ENCODE data around the gene AUTS2.

Gene AUTS2

DNA sequence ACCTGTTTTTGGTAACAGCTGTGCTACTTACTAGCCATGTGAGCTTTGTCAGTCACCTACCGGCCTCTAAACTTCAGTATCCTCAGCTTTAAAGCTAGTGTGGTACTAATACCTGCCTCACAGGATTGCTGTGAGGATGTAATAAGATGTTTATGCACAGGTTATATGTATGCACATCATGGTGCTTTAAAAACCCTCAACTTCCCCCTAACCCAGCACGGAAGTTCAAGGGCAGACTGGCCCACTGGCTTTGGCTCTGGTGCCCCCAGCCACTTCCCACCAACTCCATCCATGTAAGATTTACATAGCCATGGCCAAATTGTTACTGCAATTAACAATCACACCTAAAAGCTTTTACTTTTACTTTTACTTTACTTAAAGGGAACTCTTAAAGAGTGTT lies 857.6 kb downstream of the AUTS2 start:
- H3K4me1 ChIP-seq: peaks cover 0 to 5% (median 0%) of the 10 kb centered on the region in 4 donors
- no peak overlapping the region for H3K27ac ChIP-seq
- no peaks in the 10 kb centered on the region for H3K27me3 ChIP-seq
- no peak for TF ChIP-seq CTCF (IDR thresholded peaks at IDR 0.05)
- no peak overlapping the region for H3K4me3 ChIP-seq
- intact Hi-C loops (cut with DNase I; ENCODE audit: low total_unique reads): no loop called here
- H3K36me3 ChIP-seq: no peaks in the 10 kb centered on the region
- H3K9me3 ChIP-seq: no peaks in the 10 kb centered on the region
- DNase-seq: no peak

- no peak overlapping the region for H3K4me3 ChIP-seq
- H3K36me3 ChIP-seq: no peaks in the 10 kb centered on the region
- no peaks in the 10 kb centered on the region for H3K9me3 ChIP-seq
- H3K4me1 ChIP-seq: peaks cover 0 to 5% (median 0%) of the 10 kb centered on the region in 4 donors
- H3K27me3 ChIP-seq: no peaks in the 10 kb centered on the region
- intact Hi-C loops (cut with DNase I; ENCODE audit: low total_unique reads): no loop called here
- no peak for DNase-seq
- no peak overlapping the region for H3K27ac ChIP-seq
- TF ChIP-seq CTCF (IDR thresholded peaks at IDR 0.05): no peak
These were observed 858.4 kb downstream of the AUTS2 start for GRCh38 chr7:70456719-70457118.

DNA sequence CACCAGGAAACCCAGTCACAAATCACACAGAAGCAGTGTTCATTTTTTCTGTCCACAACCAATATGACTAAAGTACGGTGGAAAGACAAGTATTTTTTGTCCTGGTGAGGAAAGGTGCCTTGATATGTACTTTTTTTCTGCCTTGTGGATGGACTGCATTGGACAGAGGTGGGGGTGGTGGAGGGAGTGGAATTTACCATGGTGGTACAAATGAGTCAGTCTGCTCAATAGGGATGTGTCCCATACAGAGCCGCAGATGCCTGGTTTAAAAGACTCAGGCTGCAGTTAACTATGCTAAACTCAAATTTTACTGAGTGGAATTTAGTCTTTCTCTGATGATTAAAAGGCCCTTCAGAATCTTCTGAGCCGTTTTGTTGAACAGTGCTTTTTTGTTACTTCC lies 859.2 kb downstream of the AUTS2 start:
- Histone ChIP-seq H3K9me3 (no peaks in the 10 kb centered on the region), H3K36me3 (no peaks in the 10 kb centered on the region), H3K27ac (no peak overlapping the region), H3K27me3 (no peaks in the 10 kb centered on the region), H3K4me1 (peaks cover 0 to 5% (median 0%) of the 10 kb centered on the region in 4 donors), H3K4me3 (no peak overlapping the region)
- no peak for DNase-seq
- intact Hi-C loops (cut with DNase I; ENCODE audit: low total_unique reads): no loop called here
- TF ChIP-seq CTCF (IDR thresholded peaks at IDR 0.05): no peak

DNA sequence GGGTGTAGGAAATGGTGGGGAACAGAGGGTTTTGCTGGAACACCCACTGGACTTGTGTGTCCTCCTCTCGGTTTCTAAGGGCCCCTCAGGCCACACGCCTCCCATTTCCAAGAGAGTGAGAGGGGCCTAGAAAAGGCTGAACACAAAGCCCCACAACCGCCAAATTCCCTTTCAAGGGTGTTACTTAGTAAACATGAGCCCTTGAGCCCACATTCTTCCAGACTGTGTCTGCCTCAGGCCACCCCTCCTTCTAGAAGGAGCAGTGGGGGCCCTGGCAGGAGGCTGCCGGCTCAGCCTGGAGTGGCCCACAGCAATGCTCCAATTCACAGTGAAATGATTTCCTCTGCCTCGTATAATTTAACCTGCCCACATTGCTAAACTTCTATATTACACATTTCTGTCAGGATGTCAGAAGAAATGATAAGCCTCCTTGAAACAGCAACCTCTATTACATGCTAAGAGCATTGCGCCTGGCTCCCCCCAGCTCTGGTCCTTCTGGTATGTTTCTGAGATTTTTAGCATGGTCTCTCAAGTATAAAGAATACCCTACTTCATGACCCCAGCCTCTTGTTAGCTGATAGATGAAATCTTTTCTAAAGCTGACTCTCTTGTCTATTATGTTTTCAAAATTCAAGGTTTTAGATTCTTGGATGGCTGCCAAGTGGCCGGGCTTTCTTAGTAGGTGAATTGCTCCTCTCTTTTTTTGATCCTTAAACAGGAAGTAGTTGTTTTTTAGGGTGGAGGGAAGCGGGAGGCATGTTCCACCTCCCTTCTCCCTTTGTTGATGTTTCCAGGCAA lies 859.8 kb downstream of the AUTS2 start:
- intact Hi-C loops (cut with DNase I; ENCODE audit: low total_unique reads): no loop called here
- DNase-seq: no peak
- no peaks in the 10 kb centered on the region for H3K36me3 ChIP-seq
- H3K4me3 ChIP-seq: no peak overlapping the region
- H3K4me1 ChIP-seq: peaks cover 0 to 5% (median 0%) of the 10 kb centered on the region in 4 donors
- no peaks in the 10 kb centered on the region for H3K9me3 ChIP-seq
- no peak for TF ChIP-seq CTCF (IDR thresholded peaks at IDR 0.05)
- H3K27ac ChIP-seq: no peak overlapping the region
- no peaks in the 10 kb centered on the region for H3K27me3 ChIP-seq

- no peak for TF ChIP-seq CTCF (IDR thresholded peaks at IDR 0.05)
- H3K4me1 ChIP-seq: peaks cover 0 to 5% (median 0%) of the 10 kb centered on the region in 4 donors
- no peaks in the 10 kb centered on the region for H3K36me3 ChIP-seq
- H3K4me3 ChIP-seq: no peak overlapping the region
- DNase-seq: no peak
- H3K27ac ChIP-seq: no peak overlapping the region
- no peaks in the 10 kb centered on the region for H3K9me3 ChIP-seq
- H3K27me3 ChIP-seq: no peaks in the 10 kb centered on the region
- intact Hi-C loops (cut with DNase I; ENCODE audit: low total_unique reads): no loop called here
These were observed 860.5 kb downstream of the AUTS2 start for GRCh38 chr7:70458745-70459144.
